NB4 (cell line): ENCODE results near the gene PEF1.

ENCODE experiments used
- CTCF ChIP-seq: IDR thresholded peaks from one replicate; pipeline ENCODE4 v1.5.1; 2012; ENCODE audit warnings: low read depth, low read length
- POLR2A ChIP-seq: IDR thresholded peaks from 2 replicates; pipeline ENCODE4 v1.6.1; 2011; ENCODE audit warnings: mild to moderate bottlenecking; ENCODE audit not compliant: insufficient read length; ENCODE audit errors: extremely low read depth

DNA sequence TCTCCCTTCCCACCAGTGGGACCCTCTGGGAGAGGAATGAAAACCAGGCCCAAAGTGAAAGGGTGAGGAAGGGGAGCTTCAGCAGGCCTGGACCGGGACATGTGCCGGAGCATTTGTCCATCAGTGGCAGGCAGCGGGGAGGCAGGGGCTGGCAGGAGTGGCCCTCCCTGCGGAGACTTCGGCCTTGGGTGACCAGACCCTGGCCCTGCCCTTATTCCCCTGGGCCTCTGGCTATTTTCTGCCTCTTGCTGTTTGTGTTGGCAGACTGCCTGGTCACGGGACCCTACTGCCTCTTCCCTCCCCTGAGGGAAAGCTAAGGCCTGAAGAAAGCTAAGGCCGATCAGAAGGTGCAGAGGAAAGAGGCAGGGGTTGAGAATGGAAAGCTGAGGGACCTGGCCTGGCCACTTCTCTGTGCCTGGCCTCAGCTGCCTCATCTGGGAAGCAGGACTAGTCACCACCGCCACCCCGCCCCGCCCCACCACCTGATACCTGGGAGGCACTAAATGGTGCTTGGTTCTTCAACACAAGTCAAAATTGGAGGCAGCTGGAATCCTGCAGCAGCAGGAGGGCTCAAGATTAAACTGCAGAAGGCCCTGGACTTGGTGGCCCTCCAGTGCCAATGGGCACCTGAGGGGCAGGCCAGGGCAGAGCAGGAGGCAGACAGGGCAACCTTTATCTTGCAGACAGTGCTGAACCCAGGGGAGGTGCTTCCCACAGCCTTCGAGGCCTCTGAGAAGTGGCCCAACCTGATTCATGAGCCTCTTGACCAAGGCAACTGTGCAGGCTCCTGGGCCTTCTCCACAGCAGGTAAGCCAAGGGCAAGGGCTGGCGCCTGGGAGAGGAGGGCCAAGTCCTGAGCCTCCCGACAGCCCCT, 60.4 kb downstream of the PEF1 start:
- TF ChIP-seq POLR2A (no peak), CTCF (no peak)
